ENCODE measurements around the gene SLFN13.
"Not testable (repeated sequence)": the region's sequence is repeated elsewhere in the genome, so short reads cannot be mapped to it uniquely, and the experiment has no call there.

The SLFN13 gene

DNA sequence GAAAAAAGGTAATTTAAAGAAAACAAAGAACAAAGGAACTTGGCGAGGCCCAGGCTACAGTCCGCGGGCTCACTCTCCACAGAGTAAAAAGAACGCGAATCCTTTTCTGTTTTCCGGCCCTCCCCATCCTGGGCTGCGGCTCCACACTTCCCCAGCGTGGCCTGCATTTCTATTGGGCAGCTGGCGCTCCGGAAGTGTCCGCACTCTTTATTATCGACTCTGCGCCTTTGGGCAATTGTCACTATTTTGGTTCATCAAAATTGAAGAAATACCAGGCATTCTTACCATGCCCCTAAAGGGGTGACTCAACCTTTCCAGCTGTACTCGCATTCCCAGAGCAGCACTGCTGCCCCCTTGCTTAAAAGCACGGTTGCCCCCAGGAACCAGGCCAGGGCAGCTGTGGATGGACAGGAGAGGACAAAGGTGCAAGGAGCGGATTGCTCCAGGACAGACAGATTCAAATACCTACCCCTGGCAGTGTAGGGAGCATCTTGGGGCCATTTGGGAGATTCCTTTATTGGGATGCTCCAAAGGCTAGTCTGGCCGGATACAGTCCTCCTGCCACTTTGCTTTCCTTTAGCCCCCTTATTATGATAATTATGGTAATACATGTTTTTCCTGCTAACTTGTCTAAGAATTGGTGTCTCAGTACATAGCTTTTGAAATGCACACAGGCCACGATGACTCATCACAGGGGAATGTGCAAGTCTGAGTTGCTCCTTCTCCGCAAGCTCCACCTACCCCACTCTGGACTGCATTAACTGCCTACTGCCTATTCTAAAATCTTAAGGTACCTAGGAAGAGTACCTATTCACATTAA is 15.3 kb downstream of the SLFN13 start:
- peak; percentile 93 for DNase-seq (ENCODE audit: low read depth)

DNA sequence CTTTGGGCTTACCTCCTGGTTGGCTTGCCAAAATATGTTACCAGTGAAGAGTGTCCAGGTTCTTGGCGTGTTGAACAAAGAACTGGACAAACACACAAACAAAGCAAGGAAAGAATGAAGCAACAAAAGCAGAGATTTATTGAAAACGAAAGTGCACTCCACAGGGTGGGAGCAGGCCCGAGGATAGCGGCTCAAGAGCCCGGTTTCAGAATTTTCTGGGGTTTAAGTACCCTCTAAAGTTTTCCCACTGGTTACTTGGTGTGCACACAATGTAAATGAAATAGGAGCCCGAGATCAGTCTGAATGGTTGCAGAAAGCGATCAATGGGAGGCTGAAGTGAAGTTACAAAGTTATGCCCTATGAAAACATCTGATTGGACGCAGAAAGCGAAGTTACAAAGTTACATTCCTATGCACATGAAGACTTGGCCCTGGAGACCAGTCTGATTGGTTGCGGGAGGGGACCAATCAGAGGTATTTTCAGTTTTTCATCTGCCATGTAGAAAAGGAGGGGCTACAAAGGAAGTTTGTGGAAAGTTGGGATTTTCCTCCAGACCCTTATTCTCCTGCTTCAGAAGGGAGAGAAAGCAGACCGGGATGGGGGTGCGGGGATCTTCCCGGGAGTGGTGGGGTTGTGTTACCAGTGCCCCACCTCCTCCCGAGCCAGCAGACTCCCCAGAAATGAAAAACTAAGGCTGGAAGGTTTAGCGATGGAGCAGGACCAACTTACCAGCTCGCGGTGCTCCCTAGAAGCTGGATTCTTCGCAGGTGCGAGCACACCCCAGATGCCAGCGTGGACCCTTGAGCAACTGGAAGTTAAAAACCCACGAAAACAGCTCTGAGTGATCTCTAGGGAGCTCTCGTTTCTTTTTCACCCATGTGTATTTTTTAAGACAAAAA is 16.1 kb downstream of the SLFN13 start, which contains the start of gene SLFN12:
Gene SLFN12 (minus strand): TSS at position 325 of the 899 bp plus-strand sequence. CDS start 9,472 bp downstream, outside the sequence.
- no peak for DNase-seq (ENCODE audit: low read depth)

DNA sequence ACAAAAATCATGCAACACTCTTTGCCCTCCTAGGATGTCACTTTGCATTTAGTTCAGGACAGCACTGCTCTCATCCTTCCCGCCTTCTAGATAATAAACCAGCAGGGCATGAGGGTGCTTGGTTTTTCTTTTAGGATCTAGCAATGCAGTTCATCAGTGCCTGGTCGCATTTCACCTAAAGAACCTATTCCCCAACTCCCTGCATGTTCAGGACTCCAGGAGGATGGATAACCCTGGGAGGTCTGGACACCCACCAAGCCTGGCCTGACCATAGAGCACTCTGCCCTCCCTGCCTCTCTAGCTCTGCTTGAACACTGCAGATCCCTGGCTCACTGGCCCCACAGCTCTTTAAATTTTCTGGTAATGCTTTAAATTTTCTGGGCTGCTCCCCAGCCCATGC is 18.9 kb downstream of the SLFN13 start:
- DNase-seq (ENCODE audit: low read depth) = no peak

DNA sequence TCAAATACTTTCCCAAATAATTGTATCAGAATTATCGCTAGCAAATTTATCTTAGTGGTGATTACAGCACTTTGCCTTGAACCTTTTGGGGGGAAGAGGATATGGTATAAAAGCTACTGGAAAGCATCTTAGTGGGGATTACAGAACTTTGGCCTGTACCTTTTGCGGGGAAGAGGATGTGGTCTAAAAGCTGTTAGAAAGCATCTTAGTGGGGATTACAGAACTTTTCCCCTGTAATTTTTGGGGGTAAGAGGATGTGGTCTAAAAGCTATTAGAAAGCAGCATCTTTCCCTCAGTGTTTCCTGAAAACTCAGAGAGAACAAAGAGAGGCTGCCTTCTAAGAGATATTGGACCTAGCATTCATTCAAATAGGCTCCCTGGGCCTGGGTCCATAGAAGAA is 20.3 kb downstream of the SLFN13 start:
- no peak for DNase-seq (ENCODE audit: low read depth)

DNA sequence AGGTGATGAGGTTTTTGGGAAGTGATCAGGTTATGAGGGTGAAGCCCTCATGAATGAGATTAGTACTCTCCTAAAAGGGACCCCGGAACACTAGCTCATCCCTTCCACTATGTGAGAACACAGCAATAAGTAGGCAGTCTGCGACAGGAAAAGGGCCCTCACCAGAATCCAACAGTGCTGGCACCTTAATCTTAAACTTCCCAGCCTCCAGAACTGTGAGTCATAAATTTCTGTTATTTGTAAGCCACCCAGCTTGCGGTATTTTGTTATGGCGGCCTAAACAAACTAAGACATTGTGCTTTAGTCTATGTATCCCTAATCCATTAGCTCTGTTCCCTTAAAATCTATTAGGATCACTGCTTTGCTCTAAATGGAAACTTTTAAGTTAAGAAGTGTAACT is 24.8 kb downstream of the SLFN13 start:
- no peak for DNase-seq (ENCODE audit: low read depth)

DNA sequence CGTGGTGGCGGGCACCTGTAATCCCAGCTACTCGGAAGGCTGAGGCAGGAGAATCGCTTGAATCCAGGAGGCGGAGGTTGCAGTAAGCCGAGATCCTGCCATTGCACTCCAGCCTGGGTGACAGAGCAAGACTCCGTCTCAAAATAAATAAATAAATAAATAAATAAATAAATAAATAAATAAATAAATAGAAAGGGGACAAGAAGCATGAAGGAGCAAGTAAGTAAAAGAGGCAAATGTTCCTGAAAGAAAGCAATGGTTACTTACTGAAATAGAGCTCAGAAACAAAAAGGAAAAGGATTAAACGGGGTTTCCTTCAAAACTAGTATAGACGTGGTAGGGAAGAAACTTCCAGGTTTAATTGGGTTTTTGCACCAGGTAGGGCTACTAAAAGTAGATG is 27.5 kb downstream of the SLFN13 start:
- DNase-seq (ENCODE audit: low read depth) = not testable (repeated sequence)

DNA sequence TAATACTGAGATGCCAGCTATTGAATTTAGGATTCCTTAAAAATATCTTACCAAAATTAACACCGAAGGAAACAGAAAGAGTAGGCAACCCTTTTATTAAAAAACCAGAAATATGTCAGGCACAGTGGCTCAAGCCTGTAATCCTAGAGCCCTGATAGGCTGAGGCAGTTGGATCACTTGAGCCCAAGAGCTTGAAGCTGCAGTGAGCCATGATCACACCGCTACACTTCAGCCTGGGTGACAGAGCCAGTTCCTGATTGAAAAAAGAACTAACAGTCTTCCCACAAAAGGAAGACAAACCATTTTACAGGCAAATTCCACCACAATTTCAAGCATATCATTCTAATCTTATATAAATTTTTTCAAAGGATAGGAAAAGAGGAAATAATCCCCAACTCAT is 31.9 kb downstream of the SLFN13 start:
- DNase-seq (ENCODE audit: low read depth) = no peak

DNA sequence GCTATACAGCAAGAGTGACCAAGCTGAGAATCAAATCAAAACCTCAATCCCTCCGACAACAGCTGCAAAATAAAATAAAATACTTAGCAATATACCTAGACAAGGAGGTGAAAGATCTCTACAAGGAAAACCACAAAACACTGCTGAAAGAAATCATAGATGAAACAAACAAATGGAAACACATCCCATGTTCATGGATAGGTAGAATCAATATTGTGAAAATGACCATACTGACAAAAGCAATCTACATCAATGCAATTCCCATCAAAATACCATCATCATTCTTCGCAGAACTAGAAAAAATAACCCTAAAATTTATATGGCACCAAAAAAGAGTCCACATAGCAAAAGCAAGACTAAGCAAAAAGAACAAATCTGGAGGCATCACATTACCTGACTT is 33.9 kb downstream of the SLFN13 start:
- not testable (repeated sequence) for DNase-seq (ENCODE audit: low read depth)

DNA sequence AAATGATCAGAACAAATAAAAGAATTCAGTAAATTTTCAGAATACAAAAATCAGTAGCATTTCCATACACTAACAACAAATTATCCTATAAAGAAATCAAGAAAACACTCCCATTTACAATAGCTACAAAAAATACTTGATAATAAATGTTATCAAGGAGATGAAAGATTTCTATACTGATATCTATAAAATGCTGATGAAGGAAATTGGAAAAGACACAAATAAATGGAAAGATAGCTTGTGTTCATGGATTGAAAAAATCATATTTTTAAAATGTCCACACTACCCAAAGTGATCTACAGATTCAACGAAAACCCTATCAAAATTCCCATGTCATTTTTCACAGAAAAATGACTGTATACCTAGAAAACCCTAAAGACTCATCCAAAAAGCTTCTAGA is 34.3 kb downstream of the SLFN13 start:
- no peak for DNase-seq (ENCODE audit: low read depth)

DNA sequence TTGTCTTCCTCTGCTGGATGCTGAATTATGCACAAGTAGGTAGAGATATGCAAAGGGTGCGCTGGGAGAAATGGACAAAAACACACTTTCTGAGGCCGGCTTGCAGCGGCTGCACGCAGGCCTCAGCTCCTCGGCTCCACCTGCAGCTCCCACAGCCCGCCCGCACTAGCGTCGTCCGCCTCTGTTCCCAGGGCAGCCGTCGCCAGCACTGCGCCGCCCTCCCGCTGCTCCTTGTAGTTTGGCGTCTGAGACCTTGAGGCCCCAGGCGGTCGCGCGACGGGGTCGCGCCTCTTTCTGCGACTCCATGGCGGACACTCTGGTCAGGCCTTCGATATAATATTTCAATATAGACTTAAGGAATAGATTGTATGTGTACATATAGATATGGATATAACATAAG is 41.0 kb downstream of the SLFN13 start:
- DNase-seq (ENCODE audit: low read depth) = no peak

DNA sequence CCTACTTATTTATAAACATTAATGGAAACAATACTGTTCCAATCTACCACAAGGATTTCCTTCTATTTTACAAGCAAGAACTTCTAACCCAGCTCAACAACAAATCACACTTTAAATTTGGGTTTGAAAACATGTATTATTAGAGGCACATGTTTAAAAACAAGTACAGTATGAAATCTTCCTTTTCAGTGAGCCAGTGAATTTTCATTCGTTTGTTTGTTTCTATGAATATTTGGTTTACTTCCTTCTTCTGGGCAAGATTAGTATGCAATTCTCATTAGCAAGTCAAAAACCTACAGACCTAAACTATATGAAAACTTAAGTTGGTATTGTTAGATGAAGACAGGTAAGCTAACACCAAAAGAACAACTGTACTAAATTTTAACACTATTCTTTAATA is 42.0 kb downstream of the SLFN13 start:
- DNase-seq (ENCODE audit: low read depth) = no peak

DNA sequence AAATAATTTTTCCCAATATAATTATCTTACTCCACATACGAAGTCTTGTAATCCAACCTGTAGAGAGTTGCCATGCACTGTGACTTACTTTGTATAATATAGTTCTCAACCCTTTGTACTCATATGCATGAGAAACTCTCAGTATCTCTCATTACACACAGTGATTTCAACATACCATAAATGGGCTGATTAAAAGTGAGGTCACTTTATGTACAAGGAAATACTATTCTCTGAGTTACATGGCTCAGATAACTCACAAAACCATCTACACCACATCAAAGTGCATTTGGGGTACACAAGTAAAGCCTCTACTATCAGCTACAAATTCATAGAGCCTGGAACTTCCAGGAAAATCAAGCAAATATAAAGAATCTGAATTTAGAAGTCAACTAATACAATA is 44.2 kb downstream of the SLFN13 start:
- DNase-seq (ENCODE audit: low read depth) = no peak

DNA sequence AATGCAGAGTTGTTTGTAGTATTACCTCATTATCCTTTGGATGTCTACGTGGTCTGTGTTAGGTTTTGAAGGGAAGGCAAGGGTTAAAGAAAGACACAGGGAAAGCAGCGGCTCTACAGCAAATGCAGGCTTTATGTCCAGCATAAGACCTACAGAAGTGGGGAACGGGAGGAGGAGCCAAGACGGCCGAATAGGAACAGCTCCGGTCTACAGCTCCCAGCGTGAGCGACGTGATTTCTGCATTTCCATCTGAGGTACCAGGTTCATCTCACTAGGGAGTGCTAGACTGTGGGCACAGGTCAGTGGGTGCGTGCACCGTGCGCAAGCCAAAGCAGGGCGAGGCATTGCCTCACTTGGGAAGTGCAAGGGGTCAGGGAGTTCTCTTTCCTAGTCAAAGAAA is 54.8 kb downstream of the SLFN13 start:
- not testable (repeated sequence) for DNase-seq (ENCODE audit: low read depth)

DNA sequence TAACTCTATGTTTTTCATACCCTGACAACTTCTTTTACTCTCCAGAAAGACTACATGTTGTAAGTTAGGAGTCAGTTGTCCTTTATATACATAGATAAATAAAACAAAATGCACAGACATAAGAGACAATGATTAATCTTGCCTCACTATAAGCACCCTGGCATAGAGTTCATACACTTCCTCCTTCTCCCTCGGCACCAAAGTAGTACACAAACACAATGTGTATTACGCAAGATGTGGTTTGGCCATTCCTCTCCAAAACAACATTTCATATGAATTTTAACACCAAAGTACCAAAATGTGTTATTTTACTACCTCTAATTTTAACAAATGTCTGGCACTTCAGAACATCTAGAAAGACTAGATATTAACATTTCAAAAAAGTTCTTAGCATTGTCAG is 57.9 kb downstream of the SLFN13 start:
- DNase-seq (ENCODE audit: low read depth) = no peak

DNA sequence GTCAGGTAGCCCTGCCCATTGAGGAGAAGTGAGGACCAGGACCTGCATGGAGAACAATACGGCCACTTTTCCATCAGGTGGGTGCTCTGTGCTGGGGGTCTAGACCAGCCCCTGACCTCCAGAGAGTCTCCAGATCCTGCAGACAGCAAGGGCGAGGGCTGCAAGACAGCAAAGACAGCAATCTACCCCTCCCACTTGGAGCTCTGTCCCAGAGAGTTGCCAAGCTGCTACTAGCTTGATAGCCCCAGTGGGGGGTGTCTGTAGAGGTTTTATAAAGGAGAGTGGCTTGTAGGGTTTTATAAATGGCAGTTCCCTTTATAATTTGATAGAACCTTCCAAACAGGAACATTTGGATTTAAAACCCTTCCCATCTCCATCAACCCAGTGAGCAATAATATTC is 58.4 kb downstream of the SLFN13 start:
- DNase-seq (ENCODE audit: low read depth) = no peak

DNA sequence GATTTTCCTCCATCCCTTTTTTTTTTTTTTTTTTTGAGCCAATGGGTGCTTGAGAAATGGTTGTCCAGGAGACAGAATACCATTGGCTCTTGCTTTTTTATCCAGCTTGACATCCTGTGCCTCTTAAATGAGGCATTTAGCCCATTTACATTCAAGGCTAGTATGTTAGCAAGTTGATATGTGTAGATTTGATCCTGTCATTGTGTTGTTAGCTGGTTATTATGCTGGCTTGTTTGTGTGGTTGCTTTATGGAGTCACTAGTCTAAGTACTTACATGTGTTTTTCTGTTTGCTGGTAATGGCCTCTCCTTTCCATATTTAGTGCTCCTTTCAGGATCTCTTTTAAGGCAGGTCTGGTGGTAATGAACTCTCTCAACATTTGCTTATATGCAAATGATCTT is 61.1 kb downstream of the SLFN13 start:
- DNase-seq (ENCODE audit: low read depth) = no peak

Measured in HS-27A (cell line).